H1 (cell line): ENCODE measurements around the gene SLC25A12. TPM values are rescaled to one million over a fixed set of nuclear protein-coding genes. Genes with fewer than 3 reads are reported as not detected.

Experiments used
- CHD7 ChIP-seq: fragments of 300-600 bp; sonication (generic); IDR thresholded peaks from 2 replicates; pipeline ENCODE4 v1.7.1; 2012; ENCODE audit warnings: low read length, moderate library complexity, mild to moderate bottlenecking, inconsistent platforms; ENCODE audit not compliant: insufficient replicate concordance
- YY1 ChIP-seq: IDR thresholded peaks from 2 replicates; pipeline ENCODE4 v1.6.1; 2011; ENCODE audit warnings: low read depth, mild to moderate bottlenecking, low read length
- polyA plus RNA-seq, 7 experiments: library from polyadenylated mRNA; depleted of rRNA in 3 of 7; stranded (reverse) in 5 of 7; unstranded in 2 of 7; fragments of >200 nt in 5 of 7; fragments of 200-250 nt in 2 of 7; gene quantifications; 1 replicate in 5 of 7; 2 replicates in 1 of 7; 4 replicates in 1 of 7; pipeline versions ENCODE4 v1.2.1 to v1.2.3, GENCODE V29; 2011 to 2013; ENCODE audit warnings: missing spikeins in 2 of 7, mixed read lengths in 2 of 7
- total RNA-seq: library from RNA; stranded (reverse); fragmentation: NEBNext Ultra II Directional; extraction: Animal tissue kit (Norgen Biotek cat#: 25700); gene quantifications from 2 replicates; pipeline ENCODE4 v1.2.1, GENCODE V29; 2021

The SLC25A12 gene
- total and polyA plus RNA-seq, 2 of the 8 experiments (the other 6 are each of a cell fraction or from before 2014, with no cell fraction given): 7.7 to 10.2 TPM

DNA sequence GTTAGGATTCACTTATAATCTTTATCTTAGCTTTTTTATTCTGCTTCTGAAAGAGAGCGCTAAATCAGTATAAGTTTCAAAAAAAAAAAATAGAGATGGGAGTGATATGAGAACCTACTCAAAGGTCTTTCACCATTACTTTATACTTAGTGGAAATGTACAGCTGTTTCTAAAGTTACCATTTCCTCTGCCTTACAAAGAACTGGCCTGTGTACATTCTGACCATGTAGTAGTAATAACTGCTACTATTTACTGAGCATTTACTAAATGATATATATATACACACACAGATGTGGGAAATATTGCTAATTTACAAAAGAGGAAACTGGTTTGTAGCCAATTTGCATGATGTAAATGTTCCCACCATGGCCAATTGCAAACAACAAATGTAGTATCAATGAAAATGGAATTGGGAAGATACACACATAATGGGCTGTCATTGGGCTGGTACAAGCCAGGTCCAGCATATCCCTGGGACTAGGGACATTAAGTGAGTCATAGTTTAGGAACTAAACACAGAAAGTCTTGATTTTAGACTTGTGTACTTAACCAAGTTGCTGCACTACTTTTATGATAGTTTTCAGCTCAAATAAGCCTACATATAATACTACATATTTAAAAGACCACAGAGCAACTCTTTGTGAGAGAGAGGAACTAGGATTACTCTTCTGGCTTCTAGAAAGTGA, 139.6 kb downstream of the SLC25A12 start (continued):
- TF ChIP-seq CHD7: no peak
- no peak for TF ChIP-seq YY1
- TF ChIP-seq, all 59 proteins: peak for 0
